HG02678 (cell line): ENCODE measurements around the gene TPGS2.
"Not testable (repeated sequence)": the region's sequence is repeated elsewhere in the genome, so short reads cannot be mapped to it uniquely, and the experiment has no call there.

Experiments used
- ATAC-seq: cut with Tn5 transposase; IDR thresholded peaks from one replicate; pipeline ENCODE4 v1.9.1; 2021; ENCODE audit warnings: mild to moderate bottlenecking, moderate library complexity; ENCODE audit not compliant: unreplicated experiment

Gene TPGS2

DNA sequence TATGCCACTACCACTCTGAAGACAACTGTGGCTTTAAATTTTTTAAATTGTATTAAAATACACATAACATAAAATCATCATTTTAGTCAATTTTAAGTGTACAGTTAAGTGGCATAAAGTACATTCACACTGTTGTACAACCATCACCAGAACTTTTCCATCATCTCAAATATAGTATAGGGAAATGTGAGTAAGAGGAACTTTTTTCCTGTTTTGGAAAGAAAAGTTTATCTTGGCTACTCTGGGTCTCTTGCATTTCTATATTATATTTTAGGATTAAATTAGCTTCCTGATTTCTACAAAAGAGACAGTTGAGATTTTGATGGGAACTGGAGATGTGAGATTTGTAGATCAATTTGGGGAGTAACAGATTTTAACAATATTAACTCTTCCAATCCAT lies 3.3 kb downstream of the TPGS2 start:
- no peak for ATAC-seq

GRCh38 chr18:36821681-36822080 lies 7.1 kb downstream of the TPGS2 start:
- ATAC-seq = no peak

GRCh38 chr18:36819621-36820020 lies 9.2 kb downstream of the TPGS2 start:
- no peak for ATAC-seq

GRCh38 chr18:36818652-36819051 lies 10.2 kb downstream of the TPGS2 start:
- ATAC-seq = no peak

DNA sequence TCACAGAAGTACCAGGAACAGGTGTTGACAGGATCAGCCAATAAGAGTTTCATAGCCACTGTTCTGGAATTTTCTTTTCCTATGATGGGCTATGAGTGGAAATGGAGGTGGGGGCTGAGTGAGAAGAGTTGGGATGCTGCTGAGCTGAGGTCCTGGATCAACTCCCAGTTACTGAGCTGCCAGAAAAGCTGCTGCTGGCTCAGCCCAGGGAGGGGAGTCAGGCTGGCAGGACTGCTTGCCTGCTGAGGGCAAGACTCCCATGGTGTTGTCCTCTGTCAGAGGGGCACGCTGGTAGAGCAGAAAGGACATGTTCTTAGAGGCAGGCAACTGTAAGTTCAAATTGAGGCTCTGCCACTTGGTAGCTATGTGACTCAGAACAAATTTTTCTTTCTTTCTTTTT lies 11.8 kb downstream of the TPGS2 start:
- no peak for ATAC-seq

GRCh38 chr18:36816096-36816495 lies 12.7 kb downstream of the TPGS2 start:
- ATAC-seq = not testable (repeated sequence)

GRCh38 chr18:36814994-36815393 lies 13.8 kb downstream of the TPGS2 start:
- no peak for ATAC-seq

GRCh38 chr18:36813824-36814223 lies 15.0 kb downstream of the TPGS2 start:
- no peak for ATAC-seq

DNA sequence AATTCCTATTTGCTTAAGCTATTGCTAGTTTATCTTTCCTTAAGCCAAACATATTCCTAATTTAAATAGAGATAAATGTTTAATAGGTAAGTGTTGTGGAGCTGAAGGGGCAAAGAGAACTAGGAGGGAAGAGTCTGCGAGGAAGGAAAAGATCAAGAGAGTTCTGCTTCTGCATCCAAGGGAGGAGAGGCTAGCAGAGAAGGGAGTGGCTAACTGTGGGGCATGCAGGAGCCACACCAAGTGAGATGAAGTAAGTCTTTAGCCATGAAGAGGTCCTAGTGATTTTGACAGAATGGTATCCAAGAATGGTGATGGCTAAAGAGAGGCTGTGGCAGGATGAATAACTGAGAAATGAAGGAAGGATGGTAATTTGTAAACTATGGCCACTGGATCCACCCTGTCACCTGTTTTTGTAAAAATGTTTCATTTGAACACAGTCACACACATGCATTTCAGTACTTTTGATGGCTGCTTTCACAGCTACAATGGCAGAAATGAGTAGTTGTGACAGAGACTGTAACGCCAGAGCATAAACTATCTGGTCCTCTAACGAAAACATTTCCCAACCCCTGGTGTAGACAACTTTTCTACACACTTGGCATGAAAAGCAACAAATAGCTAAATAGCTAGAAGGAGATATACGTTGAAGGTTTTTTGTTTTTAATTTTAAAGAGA lies 15.6 kb downstream of the TPGS2 start:
- ATAC-seq = no peak

DNA sequence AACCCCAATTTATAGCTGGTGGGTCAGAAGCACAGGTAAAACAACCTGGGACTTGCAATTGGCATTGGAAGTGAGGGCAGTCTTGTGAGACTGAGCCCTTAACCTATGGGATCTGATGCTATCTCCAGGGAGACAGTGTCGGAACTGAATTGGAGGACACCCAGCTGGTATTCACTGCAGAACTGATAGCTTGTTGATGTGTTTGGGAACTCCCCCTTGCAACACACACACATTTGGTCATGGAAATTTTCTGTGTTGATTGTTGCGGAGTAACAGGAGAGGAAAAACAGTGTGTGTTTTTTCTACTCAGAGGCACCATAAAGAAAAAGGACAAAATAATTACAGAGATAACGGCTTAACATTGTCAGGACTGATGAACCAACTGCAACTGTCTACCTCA lies 16.1 kb downstream of the TPGS2 start:
- ATAC-seq = no peak

GRCh38 chr18:36811955-36812354 lies 16.8 kb downstream of the TPGS2 start:
- ATAC-seq = no peak

DNA sequence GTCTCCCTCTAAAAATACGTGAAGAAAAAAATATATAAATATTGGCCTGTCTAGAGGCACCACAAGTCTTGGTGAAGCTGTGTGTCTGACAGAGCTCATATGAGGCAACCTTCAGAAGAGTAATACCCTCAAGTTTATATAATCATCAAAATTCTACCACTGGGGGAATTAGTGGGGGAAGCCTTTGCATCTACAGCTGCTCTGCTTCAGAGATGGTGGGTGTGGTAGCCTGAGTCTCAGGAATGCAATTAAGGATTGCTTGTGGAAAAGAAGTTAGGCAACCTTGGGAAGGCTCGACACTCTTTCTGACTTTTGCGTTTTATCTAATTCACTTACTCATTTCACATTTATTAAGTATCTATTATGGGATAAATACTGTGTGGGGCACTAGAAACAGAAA lies 17.4 kb downstream of the TPGS2 start:
- no peak for ATAC-seq

DNA sequence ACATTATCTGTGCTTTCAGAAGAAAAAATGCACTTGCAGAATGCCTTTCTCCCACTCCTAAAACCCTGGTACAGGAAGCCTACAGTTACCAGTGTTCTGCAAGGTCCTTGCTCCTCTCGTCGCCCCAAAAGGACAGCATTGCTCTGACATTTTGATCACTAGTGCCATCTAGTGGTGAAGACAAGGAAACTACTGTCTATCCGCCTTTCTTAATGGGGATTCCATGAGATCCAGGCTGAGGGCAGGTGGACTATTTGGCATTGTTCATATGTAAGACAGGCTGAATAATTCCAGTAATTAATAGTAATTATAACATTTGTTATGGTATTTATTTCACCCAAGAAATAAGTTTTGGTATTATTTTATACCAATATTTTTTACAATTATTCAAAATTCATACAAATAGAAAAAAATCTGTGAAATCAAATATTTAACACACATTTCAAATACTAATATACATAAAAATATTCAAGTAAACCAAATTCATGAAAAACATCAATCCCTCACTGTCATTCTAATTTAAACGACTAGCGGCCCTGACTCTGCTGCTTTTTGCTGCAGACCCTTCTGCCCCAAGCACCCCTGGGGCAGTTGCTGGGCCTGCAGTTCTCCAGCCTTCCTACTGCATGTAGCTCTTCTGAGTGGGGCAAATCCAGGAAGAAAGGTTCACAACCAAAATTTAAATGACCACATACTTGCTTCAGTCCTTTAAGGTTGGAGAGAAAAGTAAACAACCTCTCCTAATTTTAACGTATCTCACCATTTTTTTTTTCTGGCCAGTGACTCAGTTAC lies 19.0 kb downstream of the TPGS2 start:
- ATAC-seq = peak; percentile 93

DNA sequence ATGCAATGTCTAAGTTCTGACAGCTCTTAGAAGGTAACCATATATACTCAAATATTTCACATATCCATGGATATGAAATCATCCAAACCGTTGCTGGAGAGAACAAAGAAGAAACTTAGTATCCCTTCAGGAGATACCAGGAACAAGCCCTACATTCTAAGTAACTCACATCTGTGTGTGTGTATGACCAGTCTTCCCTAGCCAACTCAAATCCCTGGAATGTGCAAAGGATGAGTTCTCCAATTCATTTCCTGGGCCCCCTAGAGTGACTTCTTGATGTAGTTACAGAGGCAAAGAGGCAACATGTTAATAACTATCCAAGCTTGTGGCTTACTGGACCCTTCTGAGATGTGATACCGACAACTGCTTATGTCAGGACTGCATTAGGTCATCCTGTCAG lies 20.1 kb downstream of the TPGS2 start:
- ATAC-seq = no peak

DNA sequence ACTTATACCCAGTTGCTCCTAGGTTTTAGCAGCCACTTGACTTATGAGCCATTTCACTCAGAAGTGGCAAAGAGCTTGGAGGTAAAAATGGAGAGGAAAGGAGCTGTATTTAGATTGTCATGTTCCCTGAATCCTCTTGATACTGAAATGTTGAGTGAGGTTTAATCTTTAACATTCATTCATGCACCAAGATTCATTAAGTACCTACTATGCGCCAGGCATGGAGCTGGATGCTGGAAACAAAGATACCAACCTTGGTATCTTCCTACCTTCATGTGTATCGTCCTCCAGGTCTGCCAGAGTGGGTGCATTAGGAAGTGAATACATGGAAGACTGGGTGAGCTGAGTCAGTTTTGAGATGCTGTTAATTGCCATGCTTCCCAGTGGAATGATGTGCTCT lies 23.7 kb downstream of the TPGS2 start:
- no peak for ATAC-seq

GRCh38 chr18:36798738-36799473 lies 29.9 kb downstream of the TPGS2 start:
- no peak for ATAC-seq

GRCh38 chr18:36792634-36793283 lies 36.0 kb downstream of the TPGS2 start:
- ATAC-seq = no peak

GRCh38 chr18:36786686-36787085 lies 42.1 kb downstream of the TPGS2 start:
- ATAC-seq = no peak

DNA sequence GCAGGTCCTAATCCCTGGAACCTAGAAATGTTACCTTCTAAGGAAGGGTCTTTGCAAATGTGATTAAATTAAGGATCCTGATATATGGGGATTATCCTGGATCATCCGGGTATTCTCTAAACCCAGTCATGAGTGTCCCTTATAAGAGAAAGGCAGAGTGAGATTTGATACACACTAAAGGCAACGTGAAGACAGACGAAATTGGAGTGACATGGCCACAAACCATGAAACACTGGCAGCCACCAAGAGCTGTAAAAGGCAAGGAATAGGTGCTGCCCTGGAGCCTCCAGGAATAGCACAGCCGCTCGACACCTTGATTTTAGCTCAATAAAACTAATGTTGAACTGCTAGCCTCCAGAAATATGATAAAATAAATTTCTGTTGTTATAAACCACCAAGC lies 45.0 kb downstream of the TPGS2 start:
- ATAC-seq = no peak

DNA sequence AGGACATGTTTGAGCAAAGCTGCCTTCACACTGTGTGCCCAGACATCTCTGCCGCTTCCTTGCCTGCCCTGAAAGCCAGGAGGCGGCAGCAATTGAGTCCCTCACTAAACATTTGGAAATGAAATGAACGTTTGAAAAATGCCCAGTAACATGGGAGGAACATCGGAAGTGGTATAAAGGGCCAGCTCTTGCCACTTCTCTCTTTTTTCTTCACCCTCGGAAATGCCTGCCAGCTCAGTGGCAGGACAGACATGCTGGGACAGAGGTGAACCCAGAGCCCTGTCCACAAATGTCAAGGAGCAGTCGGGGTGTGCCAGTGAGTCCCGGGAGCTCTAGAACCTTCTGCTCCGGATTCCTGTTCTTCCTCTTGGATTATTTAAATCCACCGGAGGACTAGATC lies 46.1 kb downstream of the TPGS2 start:
- ATAC-seq = no peak

DNA sequence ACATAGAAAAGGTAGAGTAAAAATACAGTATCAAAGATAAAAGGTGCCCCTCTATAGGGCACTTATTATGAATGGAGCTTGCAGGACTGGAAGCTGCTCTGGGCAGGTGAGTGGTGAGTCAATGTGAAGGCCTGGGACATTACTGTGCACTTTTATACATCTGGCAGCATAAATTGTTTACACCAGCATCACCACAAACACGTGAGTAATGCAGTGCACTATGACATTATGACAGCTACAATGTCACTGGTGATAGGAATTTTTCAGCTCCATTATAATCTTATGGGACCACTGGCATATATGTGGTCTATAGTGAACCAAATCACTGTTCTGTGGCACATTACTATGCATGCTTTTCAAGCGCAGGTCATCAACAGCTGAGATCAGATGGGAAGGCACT lies 48.1 kb downstream of the TPGS2 start:
- ATAC-seq = no peak
